Osteocyte (in vitro differentiated cells): ENCODE measurements around the gene ZBTB25. TPM values are rescaled to one million over a fixed set of nuclear protein-coding genes. Genes with fewer than 3 reads are reported as not detected.

Experiments
- DNase-seq: peaks from one replicate; pipeline ENCODE4 v3.0.0; 2021; ENCODE audit warnings: mixed read lengths; ENCODE audit not compliant: unreplicated experiment; ENCODE audit errors: extremely low spot score
- H3K27ac Mint-ChIP-seq: one replicate; pipeline ENCODE4 v1.8.0; 2021; ENCODE audit warnings: mild to moderate bottlenecking, mixed read lengths; ENCODE audit not compliant: unreplicated experiment
- H3K27me3 Mint-ChIP-seq: one replicate; pipeline ENCODE4 v1.8.0; 2021; ENCODE audit warnings: mixed read lengths; ENCODE audit not compliant: unreplicated experiment
- H3K36me3 Mint-ChIP-seq: one replicate; pipeline ENCODE4 v1.8.0; 2021; ENCODE audit warnings: mixed read lengths; ENCODE audit not compliant: unreplicated experiment
- H3K4me1 Mint-ChIP-seq: one replicate; pipeline ENCODE4 v1.8.0; 2021; ENCODE audit warnings: mixed read lengths; ENCODE audit not compliant: unreplicated experiment
- H3K4me3 Mint-ChIP-seq: one replicate; pipeline ENCODE4 v1.8.0; 2021; ENCODE audit warnings: mild to moderate bottlenecking, moderate library complexity, mixed read lengths; ENCODE audit not compliant: unreplicated experiment
- H3K9me3 Mint-ChIP-seq: one replicate; pipeline ENCODE4 v1.8.0; 2021; ENCODE audit warnings: mixed read lengths; ENCODE audit not compliant: unreplicated experiment
- CTCF ChIP-seq: fragments of 200-600 bp; sonication (generic); IDR thresholded peaks from 2 replicates; pipeline ENCODE4 v1.5.0; 2021; ENCODE audit warnings: antibody characterized with exemption, mild to moderate bottlenecking, moderate library complexity
- total RNA-seq: library from RNA; stranded (reverse); gene quantifications from 2 replicates; pipeline ENCODE4 v1.2.1, GENCODE V29; 2021

ZBTB25 gene
- total RNA-seq, 1 donor from 2014 or later, result 10.9 TPM

GRCh38 chr14:64476438-64476837 is 27.2 kb downstream of the ZBTB25 start:
- Mint-ChIP-seq H3K4me3 (no peak overlapping the region), H3K27me3 (no peaks in the 10 kb centered on the region), H3K27ac (no peak overlapping the region), H3K9me3 (no peaks in the 10 kb centered on the region), H3K4me1 (peaks cover 3% of the 10 kb centered on the region), H3K36me3 (no peaks in the 10 kb centered on the region)
- no peak for DNase-seq
- no peak for TF ChIP-seq CTCF

DNA sequence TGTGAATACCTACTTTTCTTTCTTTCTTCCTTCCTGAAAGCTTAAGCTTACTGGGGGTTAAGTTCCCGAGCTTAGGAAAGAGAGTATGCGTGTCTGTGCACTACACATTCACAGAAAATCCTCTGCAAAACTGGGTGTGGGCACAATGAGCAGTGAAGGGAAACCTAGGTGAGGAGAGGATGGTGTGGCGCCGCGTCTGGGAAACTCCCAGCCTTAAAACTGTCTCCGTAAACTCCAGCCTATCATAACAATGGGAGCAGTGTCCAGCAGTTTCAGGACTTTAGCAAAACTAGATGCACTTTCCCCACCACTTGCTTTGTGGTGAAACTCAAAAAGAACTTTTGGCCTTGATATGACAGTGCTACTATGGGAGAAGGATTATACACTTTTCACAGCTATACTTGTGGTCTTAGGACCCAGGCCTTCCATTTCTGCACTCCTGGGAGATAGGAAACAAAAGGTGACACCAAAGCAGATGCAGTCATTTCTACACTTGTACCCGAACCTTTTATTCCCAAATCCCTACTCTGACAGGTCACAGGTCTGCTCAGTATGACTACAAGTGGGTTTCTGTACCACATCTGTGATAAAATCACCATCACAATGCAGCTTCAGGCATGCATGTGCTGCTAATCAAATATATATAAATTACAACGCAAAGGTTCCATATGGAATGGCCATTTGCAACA is 27.9 kb downstream of the ZBTB25 start:
- DNase-seq, result no peak
- Mint-ChIP-seq H3K36me3 (no peaks in the 10 kb centered on the region), H3K27ac (no peak overlapping the region)

GRCh38 chr14:64474698-64475097 is 28.9 kb downstream of the ZBTB25 start:
- no peak for DNase-seq
- Mint-ChIP-seq H3K4me1 (peaks cover 3% of the 10 kb centered on the region), H3K27ac (no peak overlapping the region), H3K36me3 (no peaks in the 10 kb centered on the region), H3K27me3 (no peaks in the 10 kb centered on the region), H3K4me3 (no peak overlapping the region), H3K9me3 (no peaks in the 10 kb centered on the region)
- TF ChIP-seq CTCF, result no peak

More for the DNA sequence above, 27.9 kb downstream of the ZBTB25 start:
- no peak for TF ChIP-seq CTCF
- H3K9me3 Mint-ChIP-seq, result no peaks in the 10 kb centered on the region
- no peaks in the 10 kb centered on the region for H3K27me3 Mint-ChIP-seq
- H3K4me1 Mint-ChIP-seq, result peaks cover 3% of the 10 kb centered on the region
- H3K4me3 Mint-ChIP-seq, result no peak overlapping the region

GRCh38 chr14:64474041-64474440 is 29.6 kb downstream of the ZBTB25 start:
- Mint-ChIP-seq H3K27ac (no peak overlapping the region), H3K4me1 (peaks cover 3% of the 10 kb centered on the region), H3K4me3 (no peak overlapping the region), H3K36me3 (peaks cover 1% of the 10 kb centered on the region), H3K9me3 (no peaks in the 10 kb centered on the region), H3K27me3 (no peaks in the 10 kb centered on the region)
- no peak for DNase-seq
- no peak for TF ChIP-seq CTCF

GRCh38 chr14:64468451-64468850 is 35.2 kb downstream of the ZBTB25 start:
- Mint-ChIP-seq H3K36me3 (peaks cover 1% of the 10 kb centered on the region), H3K9me3 (no peaks in the 10 kb centered on the region), H3K27ac (no peak overlapping the region), H3K4me3 (no peak overlapping the region), H3K27me3 (no peaks in the 10 kb centered on the region), H3K4me1 (peaks cover 20% of the 10 kb centered on the region)
- no peak for DNase-seq
- no peak for TF ChIP-seq CTCF
